ENCODE results near the gene EYA2. TPM values are rescaled to one million over a fixed set of nuclear protein-coding genes. Genes with fewer than 3 reads are reported as not detected.
A peak's percentile ranks its signal among the peaks of the same experiment; 100 is the strongest.

EYA2 gene
- polyA plus RNA-seq, 3 donors: 0.04 to 0.16 TPM; not detected in 1

- Histone ChIP-seq H3K27ac (ENCODE audit: low read depth in 1 of 2, low read length in 2 of 2) (no peak overlapping the region), H3K4me2 (replicated peaks; ENCODE audit: extremely low read depth, low read length, poor library complexity, severe bottlenecking) (no peak overlapping the region), H3K4me3 (replicated peaks in 1 of 3; ENCODE audit: low read depth in 2 of 3, low read length in 3 of 3) (no peak overlapping the region), H4K20me1 (ENCODE audit: insufficient read depth, low read length) (no peaks in the 10 kb centered on the region), H3K27me3 (ENCODE audit: control insufficient read depth in 2 of 2, insufficient read depth in 2 of 2, low read length in 2 of 2) (no peaks in the 10 kb centered on the region), H3K36me3 (replicated peaks in 1 of 2; ENCODE audit: control insufficient read depth in 1 of 2, insufficient read depth in 2 of 2, low read length in 2 of 2) (no peaks in the 10 kb centered on the region), H3K9me3 (replicated peaks in 1 of 2; ENCODE audit: control insufficient read depth in 1 of 2, insufficient read depth in 1 of 2, low read length in 2 of 2) (peaks cover 6 to 12% of the 10 kb centered on the region in 2 donors), H2AFZ (ENCODE audit: insufficient read depth, low read depth, low read length, poor library complexity, severe bottlenecking) (no peak overlapping the region), H3K9ac (ENCODE audit: insufficient read depth, low read length, poor library complexity, severe bottlenecking) (no peak overlapping the region), H3K4me1 (ENCODE audit: control insufficient read depth in 1 of 2, insufficient read depth in 2 of 2, low read length in 2 of 2) (no peaks in the 10 kb centered on the region), H3K79me2 (ENCODE audit: insufficient read depth, low read length) (no peaks in the 10 kb centered on the region)
- no peak overlapping the region for H3K4me3 Mint-ChIP-seq
- intact Hi-C loops (cut with micrococcal nuclease): no loop called here
- TF ChIP-seq CTCF (IDR thresholded peaks at IDR 0.05): no peak
- no peaks in the 10 kb centered on the region for H3K36me3 Mint-ChIP-seq
- H3K27ac Mint-ChIP-seq: peak overlapping the region in 1 of 7 donors; percentile 55
- WGBS (ENCODE audit: insufficient coverage): 83% methylated on average over 2 of the region's 7 CpGs
- peaks cover 1% of the 10 kb centered on the region for H3K4me1 Mint-ChIP-seq
- H3K27me3 Mint-ChIP-seq (ENCODE audit: low read depth in 3 of 3): peaks cover 6 to 18% (median 16%) of the 10 kb centered on the region in 3 donors
- peaks cover 2 to 14% (median 9%) of the 10 kb centered on the region in 7 donors for H3K9me3 Mint-ChIP-seq
- DNase-seq: no peak
These were observed 193.7 kb downstream of the EYA2 start for GRCh38 chr20:47088335-47088734.

GRCh38 chr20:47089151-47089550 lies 194.5 kb downstream of the EYA2 start:
- peaks cover 7 to 19% (median 11%) of the 10 kb centered on the region in 3 donors for H3K27me3 Mint-ChIP-seq (ENCODE audit: low read depth in 3 of 3)
- Histone ChIP-seq H3K4me3 (replicated peaks in 1 of 3; ENCODE audit: low read depth in 2 of 3, low read length in 3 of 3) (no peak overlapping the region), H3K4me2 (replicated peaks; ENCODE audit: extremely low read depth, low read length, poor library complexity, severe bottlenecking) (no peak overlapping the region), H3K79me2 (ENCODE audit: insufficient read depth, low read length) (no peaks in the 10 kb centered on the region), H3K9ac (ENCODE audit: insufficient read depth, low read length, poor library complexity, severe bottlenecking) (no peak overlapping the region), H3K36me3 (replicated peaks in 1 of 2; ENCODE audit: control insufficient read depth in 1 of 2, insufficient read depth in 2 of 2, low read length in 2 of 2) (no peaks in the 10 kb centered on the region), H3K27ac (ENCODE audit: low read depth in 1 of 2, low read length in 2 of 2) (no peak overlapping the region), H3K4me1 (ENCODE audit: control insufficient read depth in 1 of 2, insufficient read depth in 2 of 2, low read length in 2 of 2) (no peaks in the 10 kb centered on the region), H3K27me3 (ENCODE audit: control insufficient read depth in 2 of 2, insufficient read depth in 2 of 2, low read length in 2 of 2) (no peaks in the 10 kb centered on the region), H2AFZ (ENCODE audit: insufficient read depth, low read depth, low read length, poor library complexity, severe bottlenecking) (no peak overlapping the region), H3K9me3 (replicated peaks in 1 of 2; ENCODE audit: control insufficient read depth in 1 of 2, insufficient read depth in 1 of 2, low read length in 2 of 2) (peaks cover 6 to 12% of the 10 kb centered on the region in 2 donors), H4K20me1 (ENCODE audit: insufficient read depth, low read length) (no peaks in the 10 kb centered on the region)
- no peak for DNase-seq
- H3K27ac Mint-ChIP-seq: peak overlapping the region in 1 of 7 donors; percentile 21
- H3K4me3 Mint-ChIP-seq: no peak overlapping the region
- peaks cover 2 to 15% (median 9%) of the 10 kb centered on the region in 7 donors for H3K9me3 Mint-ChIP-seq
- WGBS (ENCODE audit: insufficient coverage): 98% methylated on average over 14 of the region's 15 CpGs
- H3K36me3 Mint-ChIP-seq: no peaks in the 10 kb centered on the region
- H3K4me1 Mint-ChIP-seq: peaks cover 1% of the 10 kb centered on the region
- intact Hi-C loops (cut with micrococcal nuclease): no loop called here
- no peak for TF ChIP-seq CTCF (IDR thresholded peaks at IDR 0.05)

Measured in CD14-positive monocyte (primary cell).